WERI-Rb-1 (cell line): Measurements from ENCODE around the gene STEAP3.

Experiments
- DNase-seq: peaks from one replicate; pipeline ENCODE4 v3.0.0-alpha.2; 2020
- H3K27ac ChIP-seq: fragments of 250-450 bp; sonication (Bioruptor Pico); 2 replicates; pipeline ENCODE4 v1.5.1; 2020; ENCODE audit warnings: mild to moderate bottlenecking, moderate library complexity
- H3K27me3 ChIP-seq: fragments of 250-450 bp; sonication (Bioruptor Pico); 2 replicates; pipeline ENCODE4 v1.5.1; 2021; ENCODE audit warnings: mild to moderate bottlenecking, low read depth, moderate library complexity; ENCODE audit not compliant: insufficient read depth, severe bottlenecking
- H3K36me3 ChIP-seq: fragments of 250-450 bp; sonication (Bioruptor Pico); 2 replicates; pipeline ENCODE4 v1.5.1; 2020; ENCODE audit warnings: mild to moderate bottlenecking, moderate library complexity
- H3K4me3 ChIP-seq: 2 replicates; pipeline ENCODE4 v1.5.1; 2011; ENCODE audit warnings: low read depth, mild to moderate bottlenecking, control low read depth, low read length
- H3K9me3 ChIP-seq: fragments of 250-450 bp; sonication (Bioruptor Pico); 2 replicates; pipeline ENCODE4 v1.5.1; 2021; ENCODE audit warnings: mild to moderate bottlenecking, moderate library complexity; ENCODE audit not compliant: severe bottlenecking
- TF ChIP-seq, protein P1 (sequence below): IDR thresholded peaks from 2 replicates; pipeline ENCODE4 v1.5.1; 2011; ENCODE audit warnings: low read depth, mild to moderate bottlenecking, control low read depth, inconsistent platforms, low read length

STEAP3 gene

DNA sequence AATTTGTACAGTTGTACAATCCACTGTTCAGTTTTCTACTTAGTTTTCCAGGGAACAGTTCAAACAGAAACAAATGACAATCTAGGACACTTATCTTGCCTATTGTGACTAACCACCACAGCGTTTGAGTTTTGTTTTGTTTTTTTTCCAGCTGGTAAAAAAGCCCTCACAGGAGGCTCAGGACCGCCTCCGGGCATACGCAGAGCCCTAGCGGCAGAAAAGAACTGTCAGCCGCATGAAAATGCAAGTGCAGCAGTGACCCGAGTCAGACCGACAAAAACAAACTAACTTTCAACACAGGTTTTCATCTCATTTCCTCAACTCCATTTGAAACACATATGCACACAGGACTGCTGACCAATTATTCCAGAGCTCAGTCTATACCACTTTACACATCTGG is 68.6 kb downstream of the STEAP3 start:
- no peak for DNase-seq
- no peaks in the 10 kb centered on the region for H3K27me3 ChIP-seq
- TF ChIP-seq, protein P1, sequence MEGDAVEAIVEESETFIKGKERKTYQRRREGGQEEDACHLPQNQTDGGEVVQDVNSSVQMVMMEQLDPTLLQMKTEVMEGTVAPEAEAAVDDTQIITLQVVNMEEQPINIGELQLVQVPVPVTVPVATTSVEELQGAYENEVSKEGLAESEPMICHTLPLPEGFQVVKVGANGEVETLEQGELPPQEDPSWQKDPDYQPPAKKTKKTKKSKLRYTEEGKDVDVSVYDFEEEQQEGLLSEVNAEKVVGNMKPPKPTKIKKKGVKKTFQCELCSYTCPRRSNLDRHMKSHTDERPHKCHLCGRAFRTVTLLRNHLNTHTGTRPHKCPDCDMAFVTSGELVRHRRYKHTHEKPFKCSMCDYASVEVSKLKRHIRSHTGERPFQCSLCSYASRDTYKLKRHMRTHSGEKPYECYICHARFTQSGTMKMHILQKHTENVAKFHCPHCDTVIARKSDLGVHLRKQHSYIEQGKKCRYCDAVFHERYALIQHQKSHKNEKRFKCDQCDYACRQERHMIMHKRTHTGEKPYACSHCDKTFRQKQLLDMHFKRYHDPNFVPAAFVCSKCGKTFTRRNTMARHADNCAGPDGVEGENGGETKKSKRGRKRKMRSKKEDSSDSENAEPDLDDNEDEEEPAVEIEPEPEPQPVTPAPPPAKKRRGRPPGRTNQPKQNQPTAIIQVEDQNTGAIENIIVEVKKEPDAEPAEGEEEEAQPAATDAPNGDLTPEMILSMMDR = no peak
- H3K36me3 ChIP-seq = no peaks in the 10 kb centered on the region
- H3K4me3 ChIP-seq = no peak overlapping the region
- no peak overlapping the region for H3K27ac ChIP-seq
- no peaks in the 10 kb centered on the region for H3K9me3 ChIP-seq

DNA sequence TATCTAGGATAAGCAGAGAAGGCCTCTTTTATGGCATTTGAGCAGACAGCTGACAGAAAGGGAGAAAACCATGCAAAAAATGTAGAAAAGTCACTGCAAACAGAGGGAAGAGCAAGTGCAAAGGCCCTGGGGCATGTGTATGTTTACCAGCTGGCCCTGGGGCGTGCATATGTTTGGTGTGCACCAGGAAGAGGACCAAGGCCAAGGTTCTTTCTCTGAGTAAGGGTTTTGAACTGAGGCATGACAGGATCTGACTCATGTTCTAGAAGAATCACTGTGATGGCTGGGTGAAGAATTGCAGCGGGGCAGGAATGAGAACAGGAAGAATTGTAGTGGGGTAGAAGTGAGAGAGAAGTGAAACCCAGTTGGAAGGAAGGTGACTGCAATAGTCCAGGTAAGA is 69.6 kb downstream of the STEAP3 start:
- no peaks in the 10 kb centered on the region for H3K27me3 ChIP-seq
- H3K36me3 ChIP-seq = no peaks in the 10 kb centered on the region
- no peak overlapping the region for H3K4me3 ChIP-seq
- TF ChIP-seq, protein P1 = no peak
- no peak overlapping the region for H3K27ac ChIP-seq
- H3K9me3 ChIP-seq = no peaks in the 10 kb centered on the region
- no peak for DNase-seq

DNA sequence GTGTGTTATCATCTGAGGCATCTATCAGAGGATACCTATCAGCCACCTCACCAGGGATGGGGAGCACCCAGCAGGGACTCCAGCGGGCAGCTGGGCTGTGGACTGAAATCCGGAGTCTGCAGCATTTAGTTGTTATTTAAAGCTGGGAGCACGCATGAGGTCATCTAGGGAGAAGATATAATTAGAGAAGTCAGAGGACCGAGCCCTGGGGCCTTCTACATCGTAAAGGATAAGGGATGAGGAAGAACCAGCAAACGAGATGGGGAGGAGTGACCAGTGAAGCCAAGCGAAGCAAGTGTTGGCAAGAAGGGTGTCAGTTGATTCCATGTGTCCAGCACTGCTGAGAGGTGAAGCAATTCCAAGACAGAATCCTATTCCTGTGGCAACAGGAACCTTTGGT is 70.3 kb downstream of the STEAP3 start:
- Histone ChIP-seq H3K36me3 (no peaks in the 10 kb centered on the region), H3K27me3 (no peaks in the 10 kb centered on the region), H3K27ac (no peak overlapping the region), H3K4me3 (no peak overlapping the region), H3K9me3 (no peaks in the 10 kb centered on the region)
- TF ChIP-seq, protein P1 = no peak
- DNase-seq = no peak

DNA sequence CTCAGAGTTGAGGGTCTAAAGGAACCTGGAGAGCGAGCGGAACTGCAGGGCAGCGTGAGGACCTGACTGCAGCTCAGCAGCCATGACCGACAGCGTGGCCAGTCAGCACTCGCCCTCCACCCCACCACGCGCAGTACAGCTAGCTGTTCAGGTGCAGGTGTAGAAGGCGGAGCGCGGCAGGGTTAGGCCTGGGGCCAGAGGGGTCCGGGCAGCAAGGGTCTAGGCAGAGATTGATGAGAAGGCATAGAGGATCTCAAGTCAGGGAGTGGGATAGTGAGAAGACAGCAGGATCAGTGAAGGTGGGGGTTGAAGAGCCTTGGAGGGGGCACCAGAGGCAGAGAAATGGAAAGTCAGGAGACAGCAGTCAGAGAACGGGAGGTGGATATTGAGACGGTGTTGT is 71.0 kb downstream of the STEAP3 start:
- no peak overlapping the region for H3K27ac ChIP-seq

DNA sequence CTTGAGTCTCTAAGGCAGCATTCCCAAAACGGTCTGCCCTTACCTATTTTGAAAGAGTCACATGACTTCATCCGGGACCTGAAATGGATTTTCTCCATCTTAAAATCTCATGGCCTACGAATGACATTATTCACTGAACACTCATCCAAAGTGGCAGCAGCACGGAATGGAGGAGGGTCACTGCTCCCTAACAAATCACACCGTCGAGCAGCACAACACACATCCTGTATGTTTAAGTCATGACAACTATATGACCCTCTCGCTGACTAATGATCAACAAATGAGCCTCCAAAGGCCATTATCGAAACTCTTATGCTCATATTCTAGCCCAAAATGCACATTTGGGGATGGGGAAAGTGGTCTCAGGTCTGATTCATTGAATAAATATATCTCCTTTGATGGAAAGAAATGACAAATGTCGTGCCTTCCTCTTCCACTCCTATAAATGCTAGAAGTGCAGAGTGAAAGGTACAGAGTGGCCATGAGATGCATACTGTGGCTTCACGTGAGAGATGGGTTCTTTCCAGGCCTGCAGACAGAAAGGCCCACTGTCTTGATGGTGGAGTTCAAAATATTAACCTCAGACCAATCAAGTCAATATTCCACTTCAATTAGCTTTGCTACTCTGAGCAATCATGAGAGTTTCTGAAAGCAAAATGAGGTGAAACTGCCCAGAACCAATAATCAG is 72.2 kb downstream of the STEAP3 start:
- H3K27ac ChIP-seq = no peak overlapping the region

More for the DNA sequence above, 71.0 kb downstream of the STEAP3 start:
- H3K4me3 ChIP-seq = no peak overlapping the region
- H3K27me3 ChIP-seq = no peaks in the 10 kb centered on the region
- no peak for DNase-seq
- H3K9me3 ChIP-seq = no peaks in the 10 kb centered on the region
- no peaks in the 10 kb centered on the region for H3K36me3 ChIP-seq
- TF ChIP-seq, protein P1 = no peak

More for the DNA sequence above, 72.2 kb downstream of the STEAP3 start:
- Histone ChIP-seq H3K36me3 (no peaks in the 10 kb centered on the region), H3K27me3 (no peaks in the 10 kb centered on the region), H3K4me3 (no peak overlapping the region), H3K9me3 (no peaks in the 10 kb centered on the region)
- TF ChIP-seq, protein P1 = no peak
- DNase-seq = no peak
